ENCODE data around the gene PCDHA11.

GRCh38 chr5:140881889-140882590 is 13.3 kb downstream of the PCDHA11 start, which contains the start of gene PCDHA13:
- TF ChIP-seq GATA2 (IDR thresholded peaks at IDR 0.05; ENCODE audit: low read depth, low read length) (no peak), GATA3 (IDR thresholded peaks at IDR 0.05; ENCODE audit: low read depth, low read length) (no peak)

Data from SH-SY5Y (cell line).